Caco-2 (cell line): ENCODE data around the gene LHFPL3. TPM values are rescaled to one million over a fixed set of nuclear protein-coding genes. Genes with fewer than 3 reads are reported as not detected.

ENCODE experiments used
- BruUV-seq: library from RNA; stranded (reverse); fragments of 400-500 nt; replicated peaks from 2 replicates; lab custom pipeline; 2021; lab: Mats Ljungman, UMichigan
- CTCF ChIA-PET: fragments of 300-600 bp; sonication (Branson Sonifier 250); formaldehyde crosslinking; loops from one replicate; lab custom pipeline; 2022; ENCODE audit warnings: antibody characterized with exemption; lab: Charles Lee
- POLR2A ChIA-PET: fragments of 300-600 bp; sonication (Branson Sonifier 250); formaldehyde crosslinking; loops from one replicate; lab custom pipeline; 2022; ENCODE audit warnings: antibody characterized with exemption; lab: Charles Lee
- DNase-seq, 2 experiments: peaks; one replicate each; pipeline versions ENCODE4 v3.0.0 to v3.0.0-alpha.2; 2020 to 2022
- H3K27me3 ChIP-seq: replicated peaks from 2 replicates; pipeline ENCODE4 v1.6.0; 2011; ENCODE audit warnings: low read length; ENCODE audit not compliant: control insufficient read depth, insufficient read depth
- H3K36me3 ChIP-seq: 2 replicates; pipeline ENCODE4 v1.5.1; 2011; ENCODE audit warnings: low read length; ENCODE audit not compliant: control insufficient read depth, insufficient read depth
- H3K4me1 ChIP-seq: fragments of 250-450 bp; sonication (Bioruptor Pico); 2 replicates; pipeline ENCODE4 v1.5.1; 2020; ENCODE audit warnings: mild to moderate bottlenecking
- H3K4me3 ChIP-seq: 2 replicates; pipeline ENCODE4 v1.5.1; 2011; ENCODE audit warnings: low read depth, mild to moderate bottlenecking, control low read depth, low read length
- H3K9me3 ChIP-seq: fragments of 250-450 bp; sonication (Bioruptor Pico); 2 replicates; pipeline ENCODE4 v1.5.1; 2020; ENCODE audit warnings: mild to moderate bottlenecking, moderate library complexity
- H3K27ac Mint-ChIP-seq: one replicate; pipeline ENCODE4 v1.8.0; 2022; ENCODE audit warnings: mixed read lengths; ENCODE audit not compliant: unreplicated experiment
- H3K27me3 Mint-ChIP-seq: one replicate; pipeline ENCODE4 v1.8.0; 2022; ENCODE audit warnings: mixed read lengths; ENCODE audit not compliant: insufficient read depth, unreplicated experiment
- H3K36me3 Mint-ChIP-seq: one replicate; pipeline ENCODE4 v1.8.0; 2022; ENCODE audit warnings: mild to moderate bottlenecking, mixed read lengths; ENCODE audit not compliant: insufficient read depth, unreplicated experiment
- H3K4me1 Mint-ChIP-seq: one replicate; pipeline ENCODE4 v1.8.0; 2022; ENCODE audit warnings: low read depth, mixed read lengths; ENCODE audit not compliant: unreplicated experiment
- H3K4me3 Mint-ChIP-seq: one replicate; pipeline ENCODE4 v1.8.0; 2022; ENCODE audit warnings: mild to moderate bottlenecking, moderate library complexity, mixed read lengths; ENCODE audit not compliant: unreplicated experiment
- H3K9me3 Mint-ChIP-seq: one replicate; pipeline ENCODE4 v1.8.0; 2022; ENCODE audit warnings: mixed read lengths; ENCODE audit not compliant: unreplicated experiment
- CTCF ChIP-seq, 2 experiments: fragments of 200-600 bp in 1 of 2; IDR thresholded peaks; 1 replicate in 1 of 2; 2 replicates in 1 of 2; pipeline versions ENCODE4 v1.5.1 to v1.8.0; 2011 to 2022; ENCODE audit warnings: antibody characterized with exemption in 1 of 2, control low read depth in 1 of 2, inconsistent platforms in 1 of 2, low read depth in 1 of 2, low read length in 1 of 2, mild to moderate bottlenecking in 1 of 2, moderate library complexity in 1 of 2; ENCODE audit not compliant: insufficient read depth in 1 of 2, severe bottlenecking in 1 of 2, unreplicated experiment in 1 of 2
- intact Hi-C: fragments of 100-400 bp; cut with micrococcal nuclease; formaldehyde crosslinking; loops from one replicate; pipeline ENCODE4 v1.10.0; 2022; ENCODE audit not compliant: unreplicated experiment
- total RNA-seq: library from RNA; stranded (reverse); gene quantifications from 2 replicates; pipeline ENCODE4 v1.2.3, GENCODE V29; 2022

Gene LHFPL3
- total RNA-seq, 1 experiment from 2014 or later, result not detected

DNA sequence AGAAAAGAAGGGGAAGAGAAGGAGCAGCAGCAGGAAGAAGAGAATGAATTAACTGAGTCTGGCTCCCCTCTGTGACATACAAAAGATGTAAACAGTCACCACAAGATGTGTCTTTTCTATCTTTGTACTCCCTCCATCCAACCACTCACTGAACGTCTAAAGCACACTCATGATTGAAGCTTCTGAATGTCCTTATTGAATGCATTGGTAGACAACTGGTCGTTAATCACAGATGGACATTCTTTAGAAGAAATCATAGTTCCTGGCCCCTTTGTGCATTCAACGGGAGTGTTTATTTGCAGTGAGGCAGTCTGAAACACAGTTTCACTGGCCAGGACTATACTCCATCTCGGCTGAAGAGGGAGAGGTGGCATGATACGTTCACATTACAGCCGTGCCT, 479.3 kb downstream of the LHFPL3 start:
- Mint-ChIP-seq H3K4me1 (no peaks in the 10 kb centered on the region), H3K27ac (no peak overlapping the region), H3K4me3 (no peak overlapping the region), H3K36me3 (no peaks in the 10 kb centered on the region), H3K9me3 (no peaks in the 10 kb centered on the region), H3K27me3 (peaks cover 30% of the 10 kb centered on the region)
- H3K9me3 ChIP-seq, result no peaks in the 10 kb centered on the region
- POLR2A ChIA-PET, result no interaction called here
- DNase-seq, result no peak
- no peak for TF ChIP-seq CTCF (IDR thresholded peaks at IDR 0.05; ENCODE audit: insufficient read depth in 1 of 2, low read depth in 1 of 2, low read length in 1 of 2, severe bottlenecking in 1 of 2, unreplicated experiment in 1 of 2)
- no TSS peak for BruUV-seq
- H3K36me3 ChIP-seq, result no peaks in the 10 kb centered on the region
- CTCF ChIA-PET, result interaction anchor here (1.2 kb wide), 1 partner anchor 77 kb away, joined by 3 read pairs; no protein-coding TSS in a partner anchor
- H3K4me3 ChIP-seq, result no peak overlapping the region
- intact Hi-C loops, result no loop called here
- H3K4me1 ChIP-seq, result no peaks in the 10 kb centered on the region
- no peaks in the 10 kb centered on the region; the same call in 1 of the 2 replicates for H3K27me3 ChIP-seq

DNA sequence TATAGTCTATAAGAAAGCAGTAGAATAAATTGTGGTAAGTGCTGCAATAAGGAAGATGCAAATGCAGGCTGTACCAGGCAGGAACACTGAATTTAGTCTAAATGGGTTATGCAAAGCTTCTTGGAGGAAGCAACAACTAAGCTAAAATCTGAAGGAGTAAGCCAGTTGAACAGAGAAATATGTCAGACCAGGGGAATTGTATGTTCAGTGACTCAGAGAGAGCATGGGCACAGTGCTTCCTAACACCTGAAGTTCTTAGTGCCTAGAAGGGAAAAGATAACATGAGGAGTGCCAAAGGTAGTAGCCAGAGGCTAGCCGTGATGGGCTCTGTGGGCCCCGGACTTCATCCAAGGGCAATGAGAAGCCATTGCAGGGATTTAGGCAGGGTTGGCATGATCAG, 481.5 kb downstream of the LHFPL3 start:
- TF ChIP-seq CTCF (IDR thresholded peaks at IDR 0.05; ENCODE audit: insufficient read depth in 1 of 2, low read depth in 1 of 2, low read length in 1 of 2, severe bottlenecking in 1 of 2, unreplicated experiment in 1 of 2), result no peak
- intact Hi-C loops, result no loop called here
- DNase-seq, result no peak
- H3K4me3 Mint-ChIP-seq, result no peak overlapping the region
- Histone ChIP-seq H3K4me3 (no peak overlapping the region), H3K9me3 (no peaks in the 10 kb centered on the region), H3K4me1 (no peaks in the 10 kb centered on the region), H3K27me3 (no peaks in the 10 kb centered on the region), H3K36me3 (no peaks in the 10 kb centered on the region)
- peaks cover 24% of the 10 kb centered on the region for H3K27me3 Mint-ChIP-seq
- CTCF ChIA-PET, result no interaction called here
- H3K36me3 Mint-ChIP-seq, result no peaks in the 10 kb centered on the region
- H3K4me1 Mint-ChIP-seq, result no peaks in the 10 kb centered on the region
- POLR2A ChIA-PET, result no interaction called here
- no peak overlapping the region for H3K27ac Mint-ChIP-seq
- H3K9me3 Mint-ChIP-seq, result no peaks in the 10 kb centered on the region
- no TSS peak for BruUV-seq

GRCh38 chr7:104814126-104814525, 485.7 kb downstream of the LHFPL3 start:
- no peaks in the 10 kb centered on the region for H3K4me1 Mint-ChIP-seq
- no peaks in the 10 kb centered on the region for H3K4me1 ChIP-seq
- CTCF ChIA-PET, result no interaction called here
- BruUV-seq, result no TSS peak
- H3K27me3 ChIP-seq, result no peaks in the 10 kb centered on the region
- no peak for DNase-seq
- H3K36me3 Mint-ChIP-seq, result no peaks in the 10 kb centered on the region
- no peak overlapping the region for H3K4me3 Mint-ChIP-seq
- H3K9me3 ChIP-seq, result no peaks in the 10 kb centered on the region
- intact Hi-C loops, result no loop called here
- peaks cover 32% of the 10 kb centered on the region for H3K27me3 Mint-ChIP-seq
- POLR2A ChIA-PET, result no interaction called here
- H3K27ac Mint-ChIP-seq, result no peak overlapping the region
- no peaks in the 10 kb centered on the region for H3K36me3 ChIP-seq
- no peaks in the 10 kb centered on the region for H3K9me3 Mint-ChIP-seq
- TF ChIP-seq CTCF (IDR thresholded peaks at IDR 0.05; ENCODE audit: insufficient read depth in 1 of 2, low read depth in 1 of 2, low read length in 1 of 2, severe bottlenecking in 1 of 2, unreplicated experiment in 1 of 2), result no peak
- H3K4me3 ChIP-seq, result no peak overlapping the region
